ENCODE data around the gene RBM33.

The RBM33 gene

GRCh38 chr7:155766966-155767916 lies 122.8 kb downstream of the RBM33 start:
- Histone ChIP-seq H3K4me1 (ENCODE audit: control insufficient read depth in 2 of 2, insufficient read depth in 1 of 2, low read depth in 1 of 2, low read length in 2 of 2) (no peaks in the 10 kb centered on the region), H2BK5ac (ENCODE audit: low read length) (no peak overlapping the region), H3K27me3 (ENCODE audit: control insufficient read depth in 3 of 3, insufficient read depth in 3 of 3, low read depth in 1 of 3, low read length in 3 of 3) (no peaks in the 10 kb centered on the region), H4K91ac (ENCODE audit: low read depth, low read length, poor library complexity) (no peak overlapping the region), H3K9me3 (replicated peaks in 1 of 2; ENCODE audit: control insufficient read depth in 2 of 2, insufficient read depth in 1 of 2, low read depth in 1 of 2, low read length in 2 of 2) (peaks cover 0 to 2% of the 10 kb centered on the region in 2 donors), H3K4me2 (ENCODE audit: insufficient read depth, low read length, poor library complexity, severe bottlenecking) (no peak overlapping the region), H3K4ac (ENCODE audit: low read length) (no peak overlapping the region), H2BK120ac (ENCODE audit: low read depth, low read length) (no peak overlapping the region), H3K27ac (replicated peaks; ENCODE audit: low read length) (no peak overlapping the region), H4K8ac (ENCODE audit: low read depth, low read length) (no peak overlapping the region), H2BK12ac (ENCODE audit: low read length) (no peak overlapping the region), H3K36me3 (replicated peaks in 1 of 2; ENCODE audit: control insufficient read depth in 2 of 2, insufficient read depth in 2 of 2, low read length in 2 of 2) (peaks cover 39 to 94% of the 10 kb centered on the region in 2 donors), H3K9ac (ENCODE audit: low read depth, low read length, poor library complexity) (no peak overlapping the region), H3K18ac (ENCODE audit: low read length) (no peak overlapping the region), H2AK5ac (ENCODE audit: low read depth, low read length) (no peak overlapping the region), H3K79me1 (ENCODE audit: low read depth, low read length) (no peaks in the 10 kb centered on the region), H3K14ac (ENCODE audit: low read length) (no peak overlapping the region), H3K23ac (ENCODE audit: low read depth, low read length, poor library complexity) (no peak overlapping the region), H2BK15ac (ENCODE audit: low read length) (no peak overlapping the region), H3K4me3 (ENCODE audit: low read length in 2 of 2) (no peak overlapping the region), H2AFZ (ENCODE audit: low read length) (no peak overlapping the region)
- WGBS, 2 donors (ENCODE audit: extremely low coverage in 2 of 2, insufficient read length in 2 of 2, insufficient replicate concordance in 1 of 2) = no CpG with 5 or more reads among the region's 12 CpGs
- no peak for DNase-seq (ENCODE audit: low spot score)

GRCh38 chr7:155769701-155770100 lies 125.2 kb downstream of the RBM33 start:
- DNase-seq (ENCODE audit: low spot score) = no peak
- Histone ChIP-seq H3K9ac (ENCODE audit: low read depth, low read length, poor library complexity) (no peak overlapping the region), H3K4me2 (ENCODE audit: insufficient read depth, low read length, poor library complexity, severe bottlenecking) (no peak overlapping the region), H4K91ac (ENCODE audit: low read depth, low read length, poor library complexity) (no peak overlapping the region), H2AFZ (ENCODE audit: low read length) (no peak overlapping the region), H3K14ac (ENCODE audit: low read length) (no peak overlapping the region), H3K4me1 (ENCODE audit: control insufficient read depth in 2 of 2, insufficient read depth in 1 of 2, low read depth in 1 of 2, low read length in 2 of 2) (no peaks in the 10 kb centered on the region), H3K27ac (replicated peaks; ENCODE audit: low read length) (no peak overlapping the region), H4K8ac (ENCODE audit: low read depth, low read length) (no peak overlapping the region), H3K27me3 (ENCODE audit: control insufficient read depth in 3 of 3, insufficient read depth in 3 of 3, low read depth in 1 of 3, low read length in 3 of 3) (no peaks in the 10 kb centered on the region), H3K79me1 (ENCODE audit: low read depth, low read length) (no peaks in the 10 kb centered on the region), H3K36me3 (replicated peaks in 1 of 2; ENCODE audit: control insufficient read depth in 2 of 2, insufficient read depth in 2 of 2, low read length in 2 of 2) (peaks cover 40 to 94% of the 10 kb centered on the region in 2 donors), H3K9me3 (replicated peaks in 1 of 2; ENCODE audit: control insufficient read depth in 2 of 2, insufficient read depth in 1 of 2, low read depth in 1 of 2, low read length in 2 of 2) (no peaks in the 10 kb centered on the region), H2AK5ac (ENCODE audit: low read depth, low read length) (no peak overlapping the region), H2BK15ac (ENCODE audit: low read length) (no peak overlapping the region), H3K18ac (ENCODE audit: low read length) (no peak overlapping the region), H3K4me3 (ENCODE audit: low read length in 2 of 2) (no peak overlapping the region), H2BK5ac (ENCODE audit: low read length) (no peak overlapping the region), H3K4ac (ENCODE audit: low read length) (no peak overlapping the region), H2BK12ac (ENCODE audit: low read length) (no peak overlapping the region), H3K23ac (ENCODE audit: low read depth, low read length, poor library complexity) (no peak overlapping the region), H2BK120ac (ENCODE audit: low read depth, low read length) (no peak overlapping the region)
- WGBS, 2 donors (ENCODE audit: extremely low coverage in 2 of 2, insufficient read length in 2 of 2, insufficient replicate concordance in 1 of 2) = no CpG with 5 or more reads among the region's 6 CpGs

- no peak for DNase-seq (ENCODE audit: low spot score)
- no CpG with 5 or more reads among the region's 6 CpGs for WGBS, 2 donors (ENCODE audit: extremely low coverage in 2 of 2, insufficient read length in 2 of 2, insufficient replicate concordance in 1 of 2)
- Histone ChIP-seq H2BK120ac (ENCODE audit: low read depth, low read length) (no peak overlapping the region), H4K8ac (ENCODE audit: low read depth, low read length) (no peak overlapping the region), H2AK5ac (ENCODE audit: low read depth, low read length) (no peak overlapping the region), H3K4me3 (ENCODE audit: low read length in 2 of 2) (no peak overlapping the region), H3K23ac (ENCODE audit: low read depth, low read length, poor library complexity) (peak overlapping the region; percentile 7), H2BK15ac (ENCODE audit: low read length) (no peak overlapping the region), H3K14ac (ENCODE audit: low read length) (no peak overlapping the region), H3K4ac (ENCODE audit: low read length) (no peak overlapping the region), H3K27ac (replicated peaks; ENCODE audit: low read length) (no peak overlapping the region), H2BK5ac (ENCODE audit: low read length) (no peak overlapping the region), H3K4me1 (ENCODE audit: control insufficient read depth in 2 of 2, insufficient read depth in 1 of 2, low read depth in 1 of 2, low read length in 2 of 2) (no peaks in the 10 kb centered on the region), H2BK12ac (ENCODE audit: low read length) (no peak overlapping the region), H3K36me3 (replicated peaks in 1 of 2; ENCODE audit: control insufficient read depth in 2 of 2, insufficient read depth in 2 of 2, low read length in 2 of 2) (peaks cover 44 to 94% of the 10 kb centered on the region in 2 donors), H3K18ac (ENCODE audit: low read length) (no peak overlapping the region), H3K9me3 (replicated peaks in 1 of 2; ENCODE audit: control insufficient read depth in 2 of 2, insufficient read depth in 1 of 2, low read depth in 1 of 2, low read length in 2 of 2) (no peaks in the 10 kb centered on the region), H3K4me2 (ENCODE audit: insufficient read depth, low read length, poor library complexity, severe bottlenecking) (no peak overlapping the region), H2AFZ (ENCODE audit: low read length) (no peak overlapping the region), H3K79me1 (ENCODE audit: low read depth, low read length) (no peaks in the 10 kb centered on the region), H3K27me3 (ENCODE audit: control insufficient read depth in 3 of 3, insufficient read depth in 3 of 3, low read depth in 1 of 3, low read length in 3 of 3) (no peaks in the 10 kb centered on the region), H4K91ac (ENCODE audit: low read depth, low read length, poor library complexity) (no peak overlapping the region), H3K9ac (ENCODE audit: low read depth, low read length, poor library complexity) (no peak overlapping the region)
Observed at GRCh38 chr7:155770241-155770640, 125.8 kb downstream of the RBM33 start.

GRCh38 chr7:155773531-155773930 lies 129.1 kb downstream of the RBM33 start:
- Histone ChIP-seq H3K9ac (ENCODE audit: low read depth, low read length, poor library complexity) (no peak overlapping the region), H3K14ac (ENCODE audit: low read length) (no peak overlapping the region), H2BK15ac (ENCODE audit: low read length) (no peak overlapping the region), H2BK12ac (ENCODE audit: low read length) (no peak overlapping the region), H3K18ac (ENCODE audit: low read length) (no peak overlapping the region), H2BK120ac (ENCODE audit: low read depth, low read length) (no peak overlapping the region), H3K36me3 (replicated peaks in 1 of 2; ENCODE audit: control insufficient read depth in 2 of 2, insufficient read depth in 2 of 2, low read length in 2 of 2) (peaks cover 44 to 96% of the 10 kb centered on the region in 2 donors), H2AK5ac (ENCODE audit: low read depth, low read length) (no peak overlapping the region), H3K4me1 (ENCODE audit: control insufficient read depth in 2 of 2, insufficient read depth in 1 of 2, low read depth in 1 of 2, low read length in 2 of 2) (no peaks in the 10 kb centered on the region), H4K91ac (ENCODE audit: low read depth, low read length, poor library complexity) (no peak overlapping the region), H2BK5ac (ENCODE audit: low read length) (no peak overlapping the region), H3K27me3 (ENCODE audit: control insufficient read depth in 3 of 3, insufficient read depth in 3 of 3, low read depth in 1 of 3, low read length in 3 of 3) (no peaks in the 10 kb centered on the region), H3K4me2 (ENCODE audit: insufficient read depth, low read length, poor library complexity, severe bottlenecking) (no peak overlapping the region), H3K4ac (ENCODE audit: low read length) (no peak overlapping the region), H3K9me3 (replicated peaks in 1 of 2; ENCODE audit: control insufficient read depth in 2 of 2, insufficient read depth in 1 of 2, low read depth in 1 of 2, low read length in 2 of 2) (peaks cover 0 to 1% of the 10 kb centered on the region in 2 donors), H3K27ac (replicated peaks; ENCODE audit: low read length) (no peak overlapping the region), H3K23ac (ENCODE audit: low read depth, low read length, poor library complexity) (no peak overlapping the region), H4K8ac (ENCODE audit: low read depth, low read length) (no peak overlapping the region), H2AFZ (ENCODE audit: low read length) (no peak overlapping the region), H3K4me3 (ENCODE audit: low read length in 2 of 2) (no peak overlapping the region), H3K79me1 (ENCODE audit: low read depth, low read length) (no peaks in the 10 kb centered on the region)
- WGBS, 2 donors (ENCODE audit: extremely low coverage in 2 of 2, insufficient read length in 2 of 2, insufficient replicate concordance in 1 of 2) = no CpG with 5 or more reads among the region's 4 CpGs
- DNase-seq (ENCODE audit: low spot score) = no peak
